Astrocyte (in vitro differentiated cells and primary cell): ENCODE data around the gene DYNLT4. TPM values are rescaled to one million over a fixed set of nuclear protein-coding genes. Genes with fewer than 3 reads are reported as not detected.

Experiments used
- DNase-seq: peaks from one replicate; pipeline ENCODE4 v3.0.0-alpha.2; 2010; ENCODE audit warnings: low read depth
- FAIRE-seq: peaks from 2 replicates; lab custom pipeline; 2011; peaks lifted over from hg19 to GRCh38; lab: Jason Lieb, UNC
- H2AFZ ChIP-seq: 2 replicates; pipeline ENCODE4 v1.6.0; 2012; ENCODE audit warnings: low read depth, low read length, inconsistent platforms
- H3K27ac ChIP-seq: 2 replicates; pipeline ENCODE4 v1.5.1; 2011; ENCODE audit warnings: low read depth, low read length, inconsistent platforms
- H3K27me3 ChIP-seq: 2 replicates; pipeline ENCODE4 v1.6.0; 2011; ENCODE audit warnings: low read length, inconsistent platforms; ENCODE audit not compliant: insufficient read depth
- H3K36me3 ChIP-seq: 2 replicates; pipeline ENCODE4 v1.5.1; 2011; ENCODE audit warnings: low read length, inconsistent platforms; ENCODE audit not compliant: insufficient read depth
- H3K4me1 ChIP-seq: 2 replicates; pipeline ENCODE4 v1.5.1; 2011; ENCODE audit warnings: low read length, inconsistent platforms; ENCODE audit not compliant: insufficient read depth
- H3K4me2 ChIP-seq: 2 replicates; pipeline ENCODE4 v1.6.0; 2012; ENCODE audit warnings: low read length, inconsistent platforms
- H3K4me3 ChIP-seq: 2 replicates; pipeline ENCODE4 v1.5.1; 2011; ENCODE audit warnings: low read depth, mild to moderate bottlenecking, low read length, inconsistent platforms; ENCODE audit not compliant: insufficient read depth
- H3K79me2 ChIP-seq: 2 replicates; pipeline ENCODE4 v1.6.0; 2012; ENCODE audit warnings: mild to moderate bottlenecking, low read length, inconsistent platforms; ENCODE audit not compliant: insufficient read depth
- H3K9ac ChIP-seq: 2 replicates; pipeline ENCODE4 v1.6.0; 2012; ENCODE audit warnings: mild to moderate bottlenecking, low read length, inconsistent platforms
- H3K9me3 ChIP-seq: 2 replicates; pipeline ENCODE4 v1.5.1; 2012; ENCODE audit warnings: low read depth, mild to moderate bottlenecking, low read length, inconsistent platforms; ENCODE audit not compliant: insufficient read depth
- H4K20me1 ChIP-seq: 2 replicates; pipeline ENCODE4 v1.6.0; 2012; ENCODE audit warnings: low read length, inconsistent platforms; ENCODE audit not compliant: insufficient read depth
- H3K27ac Mint-ChIP-seq: one replicate; pipeline ENCODE4 v1.8.0; 2021; ENCODE audit warnings: mild to moderate bottlenecking, mixed read lengths; ENCODE audit not compliant: unreplicated experiment
- H3K27me3 Mint-ChIP-seq: one replicate; pipeline ENCODE4 v1.8.0; 2021; ENCODE audit warnings: low read depth, mixed read lengths; ENCODE audit not compliant: unreplicated experiment
- H3K36me3 Mint-ChIP-seq: one replicate; pipeline ENCODE4 v1.8.0; 2021; ENCODE audit warnings: low read depth, mixed read lengths; ENCODE audit not compliant: unreplicated experiment
- H3K4me1 Mint-ChIP-seq: one replicate; pipeline ENCODE4 v1.8.0; 2021; ENCODE audit warnings: low read depth, mixed read lengths; ENCODE audit not compliant: unreplicated experiment
- H3K4me3 Mint-ChIP-seq: one replicate; pipeline ENCODE4 v1.8.0; 2021; ENCODE audit warnings: mild to moderate bottlenecking, moderate library complexity, mixed read lengths; ENCODE audit not compliant: unreplicated experiment
- H3K9me3 Mint-ChIP-seq: one replicate; pipeline ENCODE4 v1.8.0; 2021; ENCODE audit warnings: mild to moderate bottlenecking, mixed read lengths; ENCODE audit not compliant: unreplicated experiment
- EZH2 ChIP-seq: IDR thresholded peaks from 2 replicates; pipeline ENCODE4 v1.6.1; 2012; ENCODE audit warnings: mild to moderate bottlenecking, low read length, inconsistent platforms; ENCODE audit not compliant: insufficient read depth
- total RNA-seq: library from RNA; stranded (reverse); gene quantifications from 2 replicates; pipeline ENCODE4 v1.2.1, GENCODE V29; 2021
- TF ChIP-seq, protein P1 (sequence below): IDR thresholded peaks from 2 replicates; pipeline ENCODE4 v1.5.1; 2011; ENCODE audit warnings: low read depth, mild to moderate bottlenecking, inconsistent platforms, low read length, moderate library complexity; ENCODE audit not compliant: insufficient read depth

The DYNLT4 gene
- total RNA-seq, 1 donor from 2014 or later = 0.50 TPM

DNA sequence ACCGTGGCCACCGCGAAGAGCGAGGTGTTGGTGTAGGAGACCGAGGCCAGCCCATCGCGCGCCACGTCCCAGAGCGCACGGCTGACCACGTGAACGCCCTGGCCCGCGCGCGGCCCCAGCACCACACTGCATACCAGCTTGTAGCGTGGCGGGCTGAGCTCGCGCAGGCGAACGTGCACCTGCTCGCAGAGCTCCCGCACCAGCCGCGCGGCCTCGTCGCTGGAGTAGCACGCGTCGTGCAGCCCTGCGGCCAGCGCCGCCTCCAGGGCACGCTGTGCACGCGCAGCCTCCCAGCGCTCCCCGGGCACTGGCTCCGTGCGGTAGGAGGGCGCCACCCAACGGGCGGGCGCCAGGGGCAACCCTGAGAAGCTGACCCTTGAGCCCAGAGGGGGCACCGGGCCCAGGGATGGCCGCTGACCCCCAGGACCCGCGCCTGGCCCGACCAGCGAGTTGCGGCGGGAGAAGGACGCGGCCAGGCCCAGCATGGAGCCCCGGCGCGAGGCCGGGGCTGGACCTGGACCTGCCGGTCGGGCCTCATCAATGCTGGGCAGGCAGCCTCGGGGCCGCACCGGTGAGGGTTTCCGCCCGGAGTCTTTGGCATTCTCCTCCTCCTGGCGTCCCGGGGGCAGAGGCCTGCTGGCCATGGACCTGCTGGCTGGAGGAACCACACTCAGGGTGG, 987 bp downstream of the DYNLT4 start:
- no peaks in the 10 kb centered on the region for H3K27me3 Mint-ChIP-seq
- H3K4me3 Mint-ChIP-seq = no peak overlapping the region
- Histone ChIP-seq H3K27me3 (no peaks in the 10 kb centered on the region), H3K79me2 (peaks cover 69% of the 10 kb centered on the region), H2AFZ (no peak overlapping the region), H4K20me1 (peaks cover 42% of the 10 kb centered on the region), H3K36me3 (peaks cover 40% of the 10 kb centered on the region), H3K4me2 (peak overlapping the region; percentile 86), H3K4me1 (peaks cover 78% of the 10 kb centered on the region), H3K27ac (peak overlapping the region; percentile 100), H3K4me3 (peak overlapping the region; percentile 2), H3K9ac (peak overlapping the region; percentile 98), H3K9me3 (no peaks in the 10 kb centered on the region)
- H3K4me1 Mint-ChIP-seq = peaks cover 61% of the 10 kb centered on the region
- FAIRE-seq = no peak
- no peak overlapping the region for H3K27ac Mint-ChIP-seq
- no peak for DNase-seq
- H3K36me3 Mint-ChIP-seq = peaks cover 26% of the 10 kb centered on the region
- TF ChIP-seq EZH2 = no peak
- TF ChIP-seq, protein P1, sequence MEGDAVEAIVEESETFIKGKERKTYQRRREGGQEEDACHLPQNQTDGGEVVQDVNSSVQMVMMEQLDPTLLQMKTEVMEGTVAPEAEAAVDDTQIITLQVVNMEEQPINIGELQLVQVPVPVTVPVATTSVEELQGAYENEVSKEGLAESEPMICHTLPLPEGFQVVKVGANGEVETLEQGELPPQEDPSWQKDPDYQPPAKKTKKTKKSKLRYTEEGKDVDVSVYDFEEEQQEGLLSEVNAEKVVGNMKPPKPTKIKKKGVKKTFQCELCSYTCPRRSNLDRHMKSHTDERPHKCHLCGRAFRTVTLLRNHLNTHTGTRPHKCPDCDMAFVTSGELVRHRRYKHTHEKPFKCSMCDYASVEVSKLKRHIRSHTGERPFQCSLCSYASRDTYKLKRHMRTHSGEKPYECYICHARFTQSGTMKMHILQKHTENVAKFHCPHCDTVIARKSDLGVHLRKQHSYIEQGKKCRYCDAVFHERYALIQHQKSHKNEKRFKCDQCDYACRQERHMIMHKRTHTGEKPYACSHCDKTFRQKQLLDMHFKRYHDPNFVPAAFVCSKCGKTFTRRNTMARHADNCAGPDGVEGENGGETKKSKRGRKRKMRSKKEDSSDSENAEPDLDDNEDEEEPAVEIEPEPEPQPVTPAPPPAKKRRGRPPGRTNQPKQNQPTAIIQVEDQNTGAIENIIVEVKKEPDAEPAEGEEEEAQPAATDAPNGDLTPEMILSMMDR = no peak
- no peaks in the 10 kb centered on the region for H3K9me3 Mint-ChIP-seq

DNA sequence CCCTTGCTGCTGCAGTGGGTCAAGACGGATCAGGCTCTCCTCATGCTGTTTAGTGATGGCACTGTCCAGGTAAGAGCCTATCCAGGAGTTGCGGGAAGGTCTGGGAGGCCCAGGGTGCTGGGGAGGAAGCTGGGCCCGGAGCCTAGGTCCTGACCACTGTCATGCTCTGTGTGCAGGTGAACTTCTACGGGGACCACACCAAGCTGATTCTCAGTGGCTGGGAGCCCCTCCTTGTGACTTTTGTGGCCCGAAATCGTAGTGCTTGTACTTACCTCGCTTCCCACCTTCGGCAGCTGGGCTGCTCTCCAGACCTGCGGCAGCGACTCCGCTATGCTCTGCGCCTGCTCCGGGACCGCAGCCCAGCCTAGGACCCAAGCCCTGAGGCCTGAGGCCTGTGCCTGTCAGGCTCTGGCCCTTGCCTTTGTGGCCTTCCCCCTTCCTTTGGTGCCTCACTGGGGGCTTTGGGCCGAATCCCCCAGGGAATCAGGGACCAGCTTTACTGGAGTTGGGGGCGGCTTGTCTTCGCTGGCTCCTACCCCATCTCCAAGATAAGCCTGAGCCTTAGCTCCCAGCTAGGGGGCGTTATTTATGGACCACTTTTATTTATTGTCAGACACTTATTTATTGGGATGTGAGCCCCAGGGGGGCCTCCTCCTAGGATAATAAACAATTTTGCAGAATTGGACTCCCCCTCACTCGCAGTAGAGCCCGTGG, 1.7 kb downstream of the DYNLT4 start:
- peaks cover 71% of the 10 kb centered on the region for H3K4me1 ChIP-seq
- no peaks in the 10 kb centered on the region for H3K9me3 ChIP-seq
- TF ChIP-seq EZH2 = no peak
- H2AFZ ChIP-seq = no peak overlapping the region
- H3K27me3 ChIP-seq = no peaks in the 10 kb centered on the region
- no peak for FAIRE-seq
- no peak overlapping the region for H3K9ac ChIP-seq
- H3K4me3 Mint-ChIP-seq = peak overlapping the region; percentile 60
- H3K9me3 Mint-ChIP-seq = no peaks in the 10 kb centered on the region
- H3K4me1 Mint-ChIP-seq = peaks cover 56% of the 10 kb centered on the region
- peak overlapping the region; percentile 78 for H3K27ac Mint-ChIP-seq
- peaks cover 26% of the 10 kb centered on the region for H3K36me3 Mint-ChIP-seq
- H3K36me3 ChIP-seq = peaks cover 40% of the 10 kb centered on the region
- H3K4me2 ChIP-seq = no peak overlapping the region
- DNase-seq = no peak
- H4K20me1 ChIP-seq = peaks cover 48% of the 10 kb centered on the region
- H3K4me3 ChIP-seq = no peak overlapping the region
- no peaks in the 10 kb centered on the region for H3K27me3 Mint-ChIP-seq
- H3K79me2 ChIP-seq = peaks cover 75% of the 10 kb centered on the region
- peak overlapping the region; percentile 18 for H3K27ac ChIP-seq

DNA sequence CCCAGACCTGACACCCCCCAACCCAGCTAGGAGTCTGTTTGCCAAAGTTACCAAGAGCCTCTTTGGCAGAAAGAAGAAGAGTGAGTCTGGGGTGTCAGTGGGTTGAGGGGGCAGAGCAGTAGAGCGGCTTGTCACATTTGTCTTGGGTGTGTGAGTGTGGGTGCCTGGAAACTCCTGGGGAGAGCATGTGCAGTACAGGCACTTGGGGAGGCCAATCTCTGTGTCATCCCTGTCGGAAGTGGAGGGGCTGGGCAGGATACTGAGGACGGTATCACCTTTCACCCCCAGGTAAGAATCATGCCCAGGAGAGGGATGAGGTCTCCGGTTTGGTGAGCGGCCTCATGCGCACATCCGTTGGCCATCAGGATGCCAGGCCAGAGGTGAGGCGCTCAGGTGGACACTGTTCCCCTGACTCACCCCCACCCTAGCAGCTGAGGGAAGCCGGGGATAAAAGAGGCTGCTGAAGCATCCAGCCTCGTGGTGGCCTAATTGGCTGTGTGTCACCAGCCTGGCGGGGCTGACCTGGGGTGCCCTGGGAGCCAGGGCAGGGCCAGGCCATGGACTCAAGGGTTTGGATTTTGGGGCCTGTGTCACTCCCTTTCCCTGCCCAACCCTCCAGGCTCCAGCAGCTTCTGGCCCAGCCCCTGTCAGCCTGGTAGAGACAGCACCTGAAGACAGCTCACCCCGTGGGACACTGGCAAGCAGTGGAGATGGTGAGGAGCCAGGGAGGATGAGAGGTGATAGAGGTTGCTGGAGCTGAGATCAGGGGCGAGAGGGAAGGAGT, 3.6 kb downstream of the DYNLT4 start:
- H3K4me1 ChIP-seq = peaks cover 54% of the 10 kb centered on the region
- no peaks in the 10 kb centered on the region for H3K27me3 ChIP-seq
- peak overlapping the region; percentile 99 for H3K4me2 ChIP-seq
- peaks cover 58% of the 10 kb centered on the region for H3K79me2 ChIP-seq
- FAIRE-seq (no peak), DNase-seq (no peak)
- Mint-ChIP-seq H3K27me3 (no peaks in the 10 kb centered on the region), H3K36me3 (peaks cover 26% of the 10 kb centered on the region), H3K9me3 (no peaks in the 10 kb centered on the region), H3K27ac (peak overlapping the region; percentile 53), H3K4me3 (peak overlapping the region; percentile 90), H3K4me1 (peaks cover 39% of the 10 kb centered on the region)
- H2AFZ ChIP-seq = no peak overlapping the region
- TF ChIP-seq, protein P1 = no peak
- no peak for TF ChIP-seq EZH2
- peaks cover 40% of the 10 kb centered on the region for H3K36me3 ChIP-seq
- H4K20me1 ChIP-seq = peaks cover 48% of the 10 kb centered on the region
- peak overlapping the region; percentile 90 for H3K9ac ChIP-seq
- no peak overlapping the region for H3K4me3 ChIP-seq
- H3K27ac ChIP-seq = no peak overlapping the region
- no peaks in the 10 kb centered on the region for H3K9me3 ChIP-seq
